NCI-H2196 (cell line): ENCODE measurements around the gene XYLT1.
A peak's percentile ranks its signal among the peaks of the same experiment; 100 is the strongest.
"Not testable (repeated sequence)": the region's sequence is repeated elsewhere in the genome, so short reads cannot be mapped to it uniquely, and the experiment has no call there.

ENCODE experiments used
- DNase-seq: peaks from one replicate; lab custom pipeline; 2025; ENCODE audit not compliant: unreplicated experiment; lab: John Stamatoyannopoulos, UW

The XYLT1 gene

GRCh38 chr16:17491140-17491662 lies 20.4 kb upstream of the XYLT1 start:
- no peak for DNase-seq

DNA sequence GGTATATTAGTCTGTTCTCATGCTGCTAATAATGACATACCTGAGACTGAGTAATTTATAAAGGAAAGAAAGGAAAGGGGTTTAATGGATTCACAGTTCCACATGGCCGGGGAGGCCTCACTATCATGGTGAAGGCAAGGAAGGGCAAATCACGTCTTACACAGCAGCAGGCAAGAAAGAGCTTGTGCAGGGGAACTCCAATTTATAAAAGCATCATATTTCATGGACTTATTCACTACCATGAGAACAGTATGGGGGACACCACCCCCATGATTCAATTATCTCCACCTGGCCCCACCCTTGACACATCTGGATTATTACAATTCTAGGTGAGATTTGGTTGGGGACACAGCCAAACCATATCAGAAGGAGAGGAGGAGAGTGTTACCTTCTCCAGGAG lies 17.7 kb upstream of the XYLT1 start:
- no peak for DNase-seq

GRCh38 chr16:17483351-17483750 lies 12.6 kb upstream of the XYLT1 start:
- no peak for DNase-seq

DNA sequence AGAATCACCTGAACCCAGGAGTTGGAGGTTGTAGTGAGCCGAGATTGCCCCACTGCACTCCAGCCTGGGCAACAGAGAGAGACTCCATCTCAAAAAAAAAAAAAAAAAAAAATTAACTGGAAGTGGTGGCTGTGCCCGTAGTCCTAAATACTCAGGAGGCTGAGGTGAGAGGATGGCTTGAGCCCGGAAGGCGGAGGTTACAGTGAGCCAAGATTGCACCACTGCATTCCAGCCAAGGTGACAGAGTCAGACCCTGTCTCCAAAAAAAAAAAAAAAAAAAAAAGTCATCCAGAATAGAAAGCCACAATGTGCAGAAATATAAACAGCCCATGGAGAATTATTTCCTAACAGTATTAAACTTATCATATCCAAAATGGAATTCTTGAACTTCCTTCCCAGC lies 11.6 kb upstream of the XYLT1 start:
- DNase-seq, result not testable (repeated sequence)

DNA sequence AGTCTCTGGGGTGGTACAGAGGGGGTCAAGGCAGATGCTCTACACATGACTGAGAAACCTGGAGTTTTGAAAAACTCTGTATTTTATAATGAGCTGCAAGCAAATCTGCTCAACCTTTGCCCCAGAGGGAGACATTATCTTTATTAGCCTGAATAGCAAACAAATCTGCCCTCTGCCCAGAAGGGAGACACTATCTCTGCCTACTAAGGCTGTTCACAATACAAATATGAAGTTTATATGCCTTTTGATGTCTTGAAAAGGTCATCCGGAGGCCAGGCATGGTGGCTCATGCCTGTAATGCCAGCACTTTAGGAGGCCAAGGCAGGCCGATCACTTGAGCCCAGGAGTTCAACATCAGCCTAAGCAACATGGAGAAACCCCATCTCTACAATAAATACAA lies 11.0 kb upstream of the XYLT1 start:
- no peak for DNase-seq

DNA sequence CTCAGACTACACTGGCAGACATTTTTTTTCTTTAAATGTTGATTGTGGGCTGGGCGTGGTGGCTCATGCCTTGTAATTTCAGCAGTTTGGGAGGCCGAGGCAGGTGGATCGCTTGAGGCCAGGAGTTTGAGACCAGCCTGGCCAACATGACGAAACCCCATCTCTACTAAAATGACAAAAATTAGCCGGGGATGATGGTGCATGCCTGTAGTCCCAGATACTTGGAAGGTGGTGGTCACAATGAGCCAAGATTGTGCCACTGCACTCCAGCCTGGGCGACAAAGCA lies 6.4 kb upstream of the XYLT1 start:
- not testable (repeated sequence) for DNase-seq

DNA sequence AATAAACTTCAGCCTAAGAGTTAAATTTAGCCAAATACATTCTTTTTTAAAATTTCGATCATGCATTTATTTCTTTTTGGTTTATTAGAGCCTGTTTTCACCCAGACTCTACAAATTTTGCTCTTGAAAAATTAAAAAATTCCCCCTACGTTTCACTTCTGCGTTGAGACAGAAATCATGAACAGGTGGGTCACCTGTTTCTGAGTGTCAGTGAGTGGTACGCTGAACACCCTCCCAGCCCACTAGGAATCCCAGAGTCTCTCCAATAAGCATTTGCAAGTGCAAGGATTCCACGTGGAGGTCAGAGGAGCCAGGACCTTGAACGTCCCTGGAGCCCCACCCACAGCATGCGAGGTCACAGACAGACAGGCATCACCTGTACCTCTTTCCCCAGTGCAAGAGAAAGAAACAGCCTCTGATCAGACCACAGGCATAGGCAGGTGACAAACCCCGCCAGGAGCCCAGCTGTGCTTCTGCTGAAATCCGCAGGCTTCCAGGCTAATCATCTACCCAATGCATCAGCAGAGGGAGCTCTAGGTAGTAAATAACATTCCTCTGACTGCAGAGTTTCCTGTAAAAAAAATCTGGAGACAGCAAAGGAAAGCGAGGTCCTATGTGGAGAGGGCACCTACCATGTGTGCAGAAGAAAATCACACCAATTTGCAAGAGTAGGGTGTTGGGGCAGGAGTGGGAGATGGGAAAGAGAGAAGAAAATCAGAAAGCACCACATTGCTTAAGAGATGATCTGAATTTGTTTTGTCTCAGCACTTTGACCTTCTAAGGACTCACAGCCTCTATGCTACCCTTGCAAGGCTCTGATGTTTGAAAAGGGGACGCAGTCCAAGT lies 5.9 kb upstream of the XYLT1 start:
- peak; percentile 67 for DNase-seq

- DNase-seq, result no peak
Measured at GRCh38 chr16:17475104-17475503, 4.3 kb upstream of the XYLT1 start.

- DNase-seq, result no peak
Measured at GRCh38 chr16:17474572-17474971, 3.8 kb upstream of the XYLT1 start.

GRCh38 chr16:17474037-17474436 lies 3.3 kb upstream of the XYLT1 start:
- no peak for DNase-seq

DNA sequence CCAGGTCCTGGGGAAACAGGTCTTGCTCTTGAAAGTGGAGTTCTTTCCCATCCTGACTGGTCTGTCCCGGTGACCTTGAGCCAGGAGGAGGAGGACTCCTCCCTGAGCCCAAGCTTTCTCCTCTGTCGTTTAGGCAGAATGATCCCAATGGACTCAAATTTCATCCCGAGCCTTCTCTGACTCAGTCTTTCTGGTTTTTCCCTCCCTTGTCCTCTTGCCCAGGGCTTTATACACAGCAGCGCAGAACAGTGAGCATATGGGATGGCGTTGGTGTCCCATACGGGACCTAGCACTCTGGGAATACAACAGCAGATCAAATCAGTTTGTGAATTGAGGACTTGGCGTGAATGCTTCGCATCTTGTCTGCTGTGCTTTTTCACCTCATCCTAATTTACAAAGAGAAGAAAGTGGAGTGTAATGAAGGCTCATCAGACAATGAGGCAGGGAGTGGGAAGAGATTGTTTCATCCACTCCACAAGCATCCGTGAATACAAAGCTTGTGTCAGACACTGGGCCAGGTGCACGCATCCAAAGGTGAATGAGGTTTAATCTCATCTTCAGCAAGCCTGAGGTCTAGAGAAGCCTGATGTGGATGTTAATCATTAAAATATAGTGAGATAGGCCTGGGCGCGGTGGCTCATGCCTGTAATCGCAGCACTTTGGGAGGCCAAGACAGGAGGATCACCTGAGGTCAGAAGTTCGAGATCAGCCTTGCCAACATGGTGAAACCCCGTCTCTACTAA lies 1.1 kb upstream of the XYLT1 start:
- no peak for DNase-seq

- peak; percentile 14 for DNase-seq
Measured at GRCh38 chr16:17470182-17470907, 415 bp downstream of the XYLT1 start.

DNA sequence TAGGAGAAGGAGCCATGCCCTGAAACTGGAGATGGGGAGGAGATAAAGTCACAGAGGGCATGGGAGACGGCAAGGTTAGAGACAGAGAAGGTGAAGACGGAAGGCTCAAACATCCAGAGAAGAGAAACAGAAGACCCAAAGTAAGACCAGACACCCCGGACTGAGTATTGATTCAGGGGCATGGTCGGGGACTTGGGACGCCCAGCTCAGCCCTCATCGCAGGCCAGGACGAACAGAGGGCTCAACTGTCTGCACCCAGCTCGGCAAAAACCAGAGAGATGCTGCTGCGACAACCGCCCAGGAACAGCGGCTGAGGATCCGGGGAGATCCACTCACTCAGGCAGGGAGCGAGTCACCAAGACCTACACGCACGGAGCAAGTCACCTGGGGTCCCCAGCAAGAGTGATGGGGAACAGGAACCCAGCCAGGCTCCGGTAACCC lies 999 bp downstream of the XYLT1 start:
- no peak for DNase-seq

DNA sequence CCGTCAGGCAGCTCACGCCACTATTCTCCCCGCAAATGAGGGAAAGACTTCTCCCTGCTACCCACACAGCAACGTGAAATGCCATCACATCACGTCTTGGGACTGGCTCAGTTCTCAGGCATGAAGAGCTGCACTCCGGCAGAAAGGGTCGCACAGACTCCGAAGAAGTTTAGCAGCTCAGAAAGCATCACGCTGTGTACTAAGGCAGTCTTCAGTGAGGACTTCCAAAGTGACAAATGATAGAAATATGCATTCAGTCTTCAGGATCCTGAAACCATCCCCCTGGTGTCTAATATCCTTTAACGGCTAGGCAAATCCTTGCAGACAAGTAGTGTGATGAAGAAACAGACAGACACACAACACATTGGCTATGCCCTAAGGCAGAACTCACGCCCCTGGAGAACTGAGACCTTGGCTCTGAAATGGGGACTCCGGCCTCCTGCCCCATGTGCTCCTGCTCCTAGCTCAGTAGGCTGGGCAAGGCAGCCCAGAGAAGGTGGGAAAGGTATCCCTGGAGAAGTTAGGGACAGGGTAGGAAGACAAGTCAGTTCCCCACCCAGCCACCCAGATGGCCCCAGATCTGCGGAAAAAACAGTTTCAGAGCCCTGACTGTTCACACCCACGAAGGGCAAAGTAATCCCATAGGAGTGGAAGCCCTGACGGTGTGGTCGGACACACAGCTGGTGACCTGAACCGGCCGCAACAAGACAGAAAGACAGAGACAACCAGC lies 1.6 kb downstream of the XYLT1 start:
- no peak for DNase-seq

DNA sequence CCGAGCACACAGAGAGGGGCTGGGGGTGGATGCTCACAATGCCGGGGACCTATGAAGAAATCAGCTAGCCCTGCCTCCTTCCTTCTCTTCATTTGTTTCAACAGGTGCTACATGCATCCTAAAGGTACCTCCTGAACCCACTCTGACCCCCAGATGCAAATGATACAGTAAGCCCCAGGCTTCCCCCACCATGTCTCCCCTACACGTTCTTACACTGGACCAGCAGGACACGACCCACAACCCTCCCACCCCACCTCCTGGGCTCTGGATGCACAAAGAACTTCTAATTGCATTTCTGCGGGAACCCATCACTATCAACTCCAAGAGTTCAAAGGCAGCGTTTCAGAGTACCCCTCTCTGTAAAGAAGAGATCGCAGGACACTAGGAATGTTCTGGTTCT lies 2.1 kb downstream of the XYLT1 start:
- no peak for DNase-seq

- DNase-seq, result peak; percentile 68
Measured at GRCh38 chr16:17467923-17468540, 2.7 kb downstream of the XYLT1 start.

- no peak for DNase-seq
Measured at GRCh38 chr16:17466876-17467275, 3.9 kb downstream of the XYLT1 start.

DNA sequence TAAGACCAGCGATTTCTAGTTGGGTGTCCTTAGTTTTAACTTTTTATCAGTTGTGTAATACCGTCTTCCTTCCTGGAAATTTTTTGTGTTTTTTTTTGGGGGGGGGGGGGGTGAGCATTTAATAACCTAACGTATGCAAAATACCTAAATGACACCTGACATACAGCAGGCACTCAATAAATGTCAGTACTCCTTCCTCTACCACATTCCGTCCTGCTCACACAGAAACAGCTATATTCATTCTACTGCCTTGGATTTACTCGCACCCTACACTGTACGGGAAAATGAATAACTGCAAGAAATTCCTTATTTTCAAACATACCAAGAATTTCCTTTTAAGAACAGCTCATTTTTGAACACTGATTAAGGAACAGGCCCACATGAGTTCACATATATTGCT lies 5.3 kb downstream of the XYLT1 start:
- DNase-seq, result no peak

DNA sequence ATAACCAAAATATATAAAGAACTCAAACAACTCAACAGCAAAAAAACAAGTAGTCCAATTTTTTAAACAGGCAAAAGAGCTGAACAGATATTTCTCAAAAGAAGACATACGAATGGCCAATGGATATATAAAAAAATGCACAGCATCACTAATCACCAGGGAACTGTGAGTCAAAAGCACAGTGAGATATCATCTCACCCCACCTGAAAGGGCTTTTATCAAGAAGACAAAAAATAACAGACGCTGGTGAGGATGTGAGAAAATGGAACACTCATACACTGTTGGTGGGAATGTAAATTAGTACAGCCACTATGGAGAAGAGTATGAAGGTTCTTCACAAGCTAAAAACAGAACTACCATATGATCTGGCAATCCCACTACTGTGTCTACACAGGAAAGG lies 7.4 kb downstream of the XYLT1 start:
- DNase-seq, result no peak

DNA sequence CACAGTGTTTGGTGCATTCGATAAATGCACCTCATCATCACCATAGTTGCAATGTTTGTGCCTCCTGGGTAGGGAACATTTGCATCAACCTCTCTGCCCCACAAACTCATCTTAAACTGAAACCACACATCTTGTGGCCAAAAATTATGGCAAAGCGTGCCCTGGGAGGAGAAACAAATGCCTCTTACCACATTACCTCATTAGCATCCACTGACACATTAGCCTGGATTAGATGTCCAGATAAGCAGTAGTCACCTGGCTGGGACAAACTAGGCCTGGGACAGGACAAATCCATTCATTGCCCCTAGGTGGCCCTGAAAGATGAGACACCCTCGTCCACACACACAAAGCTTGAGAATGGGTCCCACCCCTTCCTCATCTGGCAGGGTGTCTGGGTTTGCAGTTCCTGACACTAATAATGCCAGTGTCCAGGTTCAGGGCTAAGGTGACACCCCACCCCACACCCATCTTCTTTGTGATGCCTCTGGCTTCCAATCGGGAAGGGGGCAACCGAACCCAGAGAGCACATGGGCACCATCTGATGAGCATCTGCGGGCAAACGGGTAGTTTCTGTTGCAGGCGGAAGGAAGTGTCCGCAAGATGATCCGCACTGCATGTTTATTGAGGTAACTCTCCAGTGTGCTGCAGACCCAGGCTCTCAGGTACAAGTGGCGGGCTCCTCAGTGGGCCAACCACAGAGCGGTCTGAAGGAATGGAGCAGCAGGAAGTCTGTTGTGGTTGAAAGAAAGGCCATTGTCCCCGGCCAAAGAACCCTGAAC lies 8.6 kb downstream of the XYLT1 start:
- DNase-seq, result no peak
